Astrocyte (in vitro differentiated cells and primary cell): ENCODE measurements around the gene TCF7L2. TPM values are rescaled to one million over a fixed set of nuclear protein-coding genes. Genes with fewer than 3 reads are reported as not detected.

Experiments
- DNase-seq: peaks from one replicate; pipeline ENCODE4 v3.0.0-alpha.2; 2010; ENCODE audit warnings: low read depth
- FAIRE-seq: peaks from 2 replicates; lab custom pipeline; 2011; peaks lifted over from hg19 to GRCh38; lab: Jason Lieb, UNC
- H2AFZ ChIP-seq: 2 replicates; pipeline ENCODE4 v1.6.0; 2012; ENCODE audit warnings: low read depth, low read length, inconsistent platforms
- H3K27ac ChIP-seq: 2 replicates; pipeline ENCODE4 v1.5.1; 2011; ENCODE audit warnings: low read depth, low read length, inconsistent platforms
- H3K27me3 ChIP-seq: 2 replicates; pipeline ENCODE4 v1.6.0; 2011; ENCODE audit warnings: low read length, inconsistent platforms; ENCODE audit not compliant: insufficient read depth
- H3K36me3 ChIP-seq: 2 replicates; pipeline ENCODE4 v1.5.1; 2011; ENCODE audit warnings: low read length, inconsistent platforms; ENCODE audit not compliant: insufficient read depth
- H3K4me1 ChIP-seq: 2 replicates; pipeline ENCODE4 v1.5.1; 2011; ENCODE audit warnings: low read length, inconsistent platforms; ENCODE audit not compliant: insufficient read depth
- H3K4me2 ChIP-seq: 2 replicates; pipeline ENCODE4 v1.6.0; 2012; ENCODE audit warnings: low read length, inconsistent platforms
- H3K4me3 ChIP-seq: 2 replicates; pipeline ENCODE4 v1.5.1; 2011; ENCODE audit warnings: low read depth, mild to moderate bottlenecking, low read length, inconsistent platforms; ENCODE audit not compliant: insufficient read depth
- H3K79me2 ChIP-seq: 2 replicates; pipeline ENCODE4 v1.6.0; 2012; ENCODE audit warnings: mild to moderate bottlenecking, low read length, inconsistent platforms; ENCODE audit not compliant: insufficient read depth
- H3K9ac ChIP-seq: 2 replicates; pipeline ENCODE4 v1.6.0; 2012; ENCODE audit warnings: mild to moderate bottlenecking, low read length, inconsistent platforms
- H3K9me3 ChIP-seq: 2 replicates; pipeline ENCODE4 v1.5.1; 2012; ENCODE audit warnings: low read depth, mild to moderate bottlenecking, low read length, inconsistent platforms; ENCODE audit not compliant: insufficient read depth
- H4K20me1 ChIP-seq: 2 replicates; pipeline ENCODE4 v1.6.0; 2012; ENCODE audit warnings: low read length, inconsistent platforms; ENCODE audit not compliant: insufficient read depth
- H3K27ac Mint-ChIP-seq: one replicate; pipeline ENCODE4 v1.8.0; 2021; ENCODE audit warnings: mild to moderate bottlenecking, mixed read lengths; ENCODE audit not compliant: unreplicated experiment
- H3K27me3 Mint-ChIP-seq: one replicate; pipeline ENCODE4 v1.8.0; 2021; ENCODE audit warnings: low read depth, mixed read lengths; ENCODE audit not compliant: unreplicated experiment
- H3K36me3 Mint-ChIP-seq: one replicate; pipeline ENCODE4 v1.8.0; 2021; ENCODE audit warnings: low read depth, mixed read lengths; ENCODE audit not compliant: unreplicated experiment
- H3K4me1 Mint-ChIP-seq: one replicate; pipeline ENCODE4 v1.8.0; 2021; ENCODE audit warnings: low read depth, mixed read lengths; ENCODE audit not compliant: unreplicated experiment
- H3K4me3 Mint-ChIP-seq: one replicate; pipeline ENCODE4 v1.8.0; 2021; ENCODE audit warnings: mild to moderate bottlenecking, moderate library complexity, mixed read lengths; ENCODE audit not compliant: unreplicated experiment
- H3K9me3 Mint-ChIP-seq: one replicate; pipeline ENCODE4 v1.8.0; 2021; ENCODE audit warnings: mild to moderate bottlenecking, mixed read lengths; ENCODE audit not compliant: unreplicated experiment
- CTCF ChIP-seq: IDR thresholded peaks from 2 replicates; pipeline ENCODE4 v1.5.1; 2011; ENCODE audit warnings: low read depth, mild to moderate bottlenecking, inconsistent platforms, low read length, moderate library complexity; ENCODE audit not compliant: insufficient read depth
- EZH2 ChIP-seq: IDR thresholded peaks from 2 replicates; pipeline ENCODE4 v1.6.1; 2012; ENCODE audit warnings: mild to moderate bottlenecking, low read length, inconsistent platforms; ENCODE audit not compliant: insufficient read depth
- total RNA-seq: library from RNA; stranded (reverse); gene quantifications from 2 replicates; pipeline ENCODE4 v1.2.1, GENCODE V29; 2021

The TCF7L2 gene
- total RNA-seq, 1 donor from 2014 or later: 52.4 TPM

GRCh38 chr10:113132591-113133121, 182.6 kb downstream of the TCF7L2 start:
- H3K4me3 ChIP-seq: no peak overlapping the region
- Mint-ChIP-seq H3K36me3 (peaks cover 11% of the 10 kb centered on the region), H3K4me1 (peaks cover 83% of the 10 kb centered on the region), H3K27ac (peak overlapping the region; percentile 98), H3K9me3 (no peaks in the 10 kb centered on the region), H3K27me3 (no peaks in the 10 kb centered on the region), H3K4me3 (peak overlapping the region; percentile 63)
- H3K4me1 ChIP-seq: peaks cover 13% of the 10 kb centered on the region
- H3K9ac ChIP-seq: no peak overlapping the region
- H3K9me3 ChIP-seq: no peaks in the 10 kb centered on the region
- H3K79me2 ChIP-seq: peaks cover 19% of the 10 kb centered on the region
- TF ChIP-seq CTCF (no peak), EZH2 (no peak)
- no peak overlapping the region for H2AFZ ChIP-seq
- H3K27me3 ChIP-seq: no peaks in the 10 kb centered on the region
- peak overlapping the region; percentile 10 for H3K4me2 ChIP-seq
- peaks cover 71% of the 10 kb centered on the region for H4K20me1 ChIP-seq
- FAIRE-seq (no peak), DNase-seq (peak; percentile 68)
- no peak overlapping the region for H3K27ac ChIP-seq
- H3K36me3 ChIP-seq: no peaks in the 10 kb centered on the region

- Histone ChIP-seq H3K4me1 (peaks cover 13% of the 10 kb centered on the region), H3K27ac (no peak overlapping the region), H4K20me1 (peaks cover 62% of the 10 kb centered on the region), H3K4me3 (no peak overlapping the region), H3K9ac (no peak overlapping the region), H3K27me3 (no peaks in the 10 kb centered on the region), H2AFZ (no peak overlapping the region), H3K79me2 (peaks cover 16% of the 10 kb centered on the region), H3K9me3 (no peaks in the 10 kb centered on the region), H3K36me3 (no peaks in the 10 kb centered on the region), H3K4me2 (no peak overlapping the region)
- H3K4me3 Mint-ChIP-seq: peak overlapping the region; percentile 25
- H3K9me3 Mint-ChIP-seq: no peaks in the 10 kb centered on the region
- H3K27ac Mint-ChIP-seq: peak overlapping the region; percentile 98
- DNase-seq: peak; percentile 70
- H3K27me3 Mint-ChIP-seq: no peaks in the 10 kb centered on the region
- H3K4me1 Mint-ChIP-seq: peaks cover 74% of the 10 kb centered on the region
- FAIRE-seq: no peak
- H3K36me3 Mint-ChIP-seq: peaks cover 11% of the 10 kb centered on the region
- TF ChIP-seq EZH2 (no peak), CTCF (no peak)
These were observed 183.6 kb downstream of the TCF7L2 start for GRCh38 chr10:113133497-113134115.

GRCh38 chr10:113135025-113135424, 185.0 kb downstream of the TCF7L2 start:
- Histone ChIP-seq H2AFZ (no peak overlapping the region), H3K36me3 (no peaks in the 10 kb centered on the region), H4K20me1 (peaks cover 63% of the 10 kb centered on the region), H3K4me1 (peaks cover 13% of the 10 kb centered on the region), H3K27ac (no peak overlapping the region), H3K27me3 (no peaks in the 10 kb centered on the region), H3K9me3 (no peaks in the 10 kb centered on the region), H3K4me3 (no peak overlapping the region), H3K9ac (no peak overlapping the region), H3K4me2 (no peak overlapping the region), H3K79me2 (peaks cover 13% of the 10 kb centered on the region)
- DNase-seq (no peak), FAIRE-seq (no peak)
- no peak for TF ChIP-seq EZH2
- no peak for TF ChIP-seq CTCF
- Mint-ChIP-seq H3K9me3 (no peaks in the 10 kb centered on the region), H3K4me1 (peaks cover 71% of the 10 kb centered on the region), H3K4me3 (no peak overlapping the region), H3K36me3 (peaks cover 11% of the 10 kb centered on the region), H3K27ac (no peak overlapping the region), H3K27me3 (no peaks in the 10 kb centered on the region)
